ENCODE measurements around the gene ADCY2. TPM values are rescaled to one million over a fixed set of nuclear protein-coding genes. Genes with fewer than 3 reads are reported as not detected.
A peak's percentile ranks its signal among the peaks of the same experiment; 100 is the strongest.

ADCY2 gene
- total and polyA plus RNA-seq, 5 donors, result 0.20 to 1.5 (median 0.45) TPM

- Histone ChIP-seq H3K4me3 (ENCODE audit: low read length) (peak overlapping the region; percentile 73), H3K27ac (ENCODE audit: low read length) (no peak overlapping the region), H3K4me1 (ENCODE audit: control insufficient read depth, insufficient read depth, low read length) (no peaks in the 10 kb centered on the region), H3K27me3 (ENCODE audit: control insufficient read depth, insufficient read depth) (no peaks in the 10 kb centered on the region), H3K9me3 (ENCODE audit: control insufficient read depth, low read length) (no peaks in the 10 kb centered on the region)
- intact Hi-C loops (cut with DNase I), result no loop called here
- no peak for ATAC-seq
- DNase-seq, result peak in 1 of 3 donors; percentile 46
- 2% methylated on average over 27 of the region's 27 CpGs for WGBS
Measured at GRCh38 chr5:7396713-7397454, 946 bp downstream of the ADCY2 start.

- Histone ChIP-seq H3K27me3 (ENCODE audit: control insufficient read depth, insufficient read depth) (no peaks in the 10 kb centered on the region), H3K9me3 (ENCODE audit: control insufficient read depth, low read length) (no peaks in the 10 kb centered on the region), H3K4me3 (ENCODE audit: low read length) (no peak overlapping the region), H3K27ac (ENCODE audit: low read length) (no peak overlapping the region), H3K4me1 (ENCODE audit: control insufficient read depth, insufficient read depth, low read length) (no peaks in the 10 kb centered on the region)
- ATAC-seq (no peak), DNase-seq (no peak)
- intact Hi-C loops (cut with DNase I), result no loop called here
Measured at GRCh38 chr5:7397937-7398336, 2.0 kb downstream of the ADCY2 start.

- no peaks in the 10 kb centered on the region for H3K9me3 ChIP-seq (ENCODE audit: control insufficient read depth, low read length)
- ATAC-seq, result no peak
- H3K4me3 ChIP-seq (ENCODE audit: low read length), result no peak overlapping the region
- no peaks in the 10 kb centered on the region for H3K27me3 ChIP-seq (ENCODE audit: control insufficient read depth, insufficient read depth)
- no peaks in the 10 kb centered on the region for H3K4me1 ChIP-seq (ENCODE audit: control insufficient read depth, insufficient read depth, low read length)
- H3K27ac ChIP-seq (ENCODE audit: low read length), result no peak overlapping the region
- WGBS, result 86% methylated on average over 6 of the region's 6 CpGs
- intact Hi-C loops (cut with DNase I), result no loop called here
- no peak for DNase-seq
Measured at GRCh38 chr5:7398596-7399280, 2.8 kb downstream of the ADCY2 start.

- Histone ChIP-seq H3K4me1 (ENCODE audit: control insufficient read depth, insufficient read depth, low read length) (no peaks in the 10 kb centered on the region), H3K4me3 (ENCODE audit: low read length) (no peak overlapping the region), H3K27me3 (ENCODE audit: control insufficient read depth, insufficient read depth) (no peaks in the 10 kb centered on the region), H3K27ac (ENCODE audit: low read length) (no peak overlapping the region), H3K9me3 (ENCODE audit: control insufficient read depth, low read length) (peaks cover 6% of the 10 kb centered on the region)
- WGBS, result 76% methylated on average over 1 of the region's 1 CpG
- DNase-seq (no peak), ATAC-seq (no peak)
- intact Hi-C loops (cut with DNase I), result no loop called here
Measured at GRCh38 chr5:7405277-7405676, 9.3 kb downstream of the ADCY2 start.

GRCh38 chr5:7410936-7411511 is 15.1 kb downstream of the ADCY2 start:
- no peaks in the 10 kb centered on the region for H3K4me1 ChIP-seq (ENCODE audit: control insufficient read depth, insufficient read depth, low read length)
- no peaks in the 10 kb centered on the region for H3K27me3 ChIP-seq (ENCODE audit: control insufficient read depth, insufficient read depth)
- H3K9me3 ChIP-seq (ENCODE audit: control insufficient read depth, low read length), result peaks cover 4% of the 10 kb centered on the region
- no peak overlapping the region for H3K27ac ChIP-seq (ENCODE audit: low read length)
- WGBS, result 56% methylated on average over 5 of the region's 5 CpGs
- no peak overlapping the region for H3K4me3 ChIP-seq (ENCODE audit: low read length)
- DNase-seq (no peak), ATAC-seq (no peak)
- intact Hi-C loops (cut with DNase I), result no loop called here

- no peak for ATAC-seq
- 62% methylated on average over 10 of the region's 10 CpGs for WGBS
- no peak overlapping the region for H3K4me3 ChIP-seq (ENCODE audit: low read length)
- peaks cover 1% of the 10 kb centered on the region for H3K9me3 ChIP-seq (ENCODE audit: control insufficient read depth, low read length)
- intact Hi-C loops (cut with DNase I), result no loop called here
- H3K4me1 ChIP-seq (ENCODE audit: control insufficient read depth, insufficient read depth, low read length), result no peaks in the 10 kb centered on the region
- DNase-seq, result no peak
- H3K27me3 ChIP-seq (ENCODE audit: control insufficient read depth, insufficient read depth), result no peaks in the 10 kb centered on the region
- no peak overlapping the region for H3K27ac ChIP-seq (ENCODE audit: low read length)
Measured at GRCh38 chr5:7412409-7412808, 16.5 kb downstream of the ADCY2 start.

GRCh38 chr5:7415123-7415522 is 19.2 kb downstream of the ADCY2 start:
- intact Hi-C loops (cut with DNase I), result no loop called here
- DNase-seq (no peak), ATAC-seq (no peak)
- Histone ChIP-seq H3K4me3 (ENCODE audit: low read length) (no peak overlapping the region), H3K27me3 (ENCODE audit: control insufficient read depth, insufficient read depth) (no peaks in the 10 kb centered on the region), H3K9me3 (ENCODE audit: control insufficient read depth, low read length) (no peaks in the 10 kb centered on the region), H3K27ac (ENCODE audit: low read length) (no peak overlapping the region), H3K4me1 (ENCODE audit: control insufficient read depth, insufficient read depth, low read length) (no peaks in the 10 kb centered on the region)
- WGBS, result 84% methylated on average over 7 of the region's 7 CpGs

- H3K9me3 ChIP-seq (ENCODE audit: control insufficient read depth, low read length), result no peaks in the 10 kb centered on the region
- intact Hi-C loops (cut with DNase I), result no loop called here
- no peak overlapping the region for H3K4me3 ChIP-seq (ENCODE audit: low read length)
- WGBS, result 85% methylated on average over 10 of the region's 10 CpGs
- ATAC-seq, result no peak
- no peak for DNase-seq
- H3K27ac ChIP-seq (ENCODE audit: low read length), result no peak overlapping the region
- no peaks in the 10 kb centered on the region for H3K4me1 ChIP-seq (ENCODE audit: control insufficient read depth, insufficient read depth, low read length)
- H3K27me3 ChIP-seq (ENCODE audit: control insufficient read depth, insufficient read depth), result no peaks in the 10 kb centered on the region
Measured at GRCh38 chr5:7415587-7416535, 19.9 kb downstream of the ADCY2 start.

- no peaks in the 10 kb centered on the region for H3K4me1 ChIP-seq (ENCODE audit: control insufficient read depth, insufficient read depth, low read length)
- H3K27me3 ChIP-seq (ENCODE audit: control insufficient read depth, insufficient read depth), result no peaks in the 10 kb centered on the region
- H3K27ac ChIP-seq (ENCODE audit: low read length), result no peak overlapping the region
- H3K9me3 ChIP-seq (ENCODE audit: control insufficient read depth, low read length), result peaks cover 5% of the 10 kb centered on the region
- H3K4me3 ChIP-seq (ENCODE audit: low read length), result no peak overlapping the region
- ATAC-seq (no peak), DNase-seq (no peak)
- intact Hi-C loops (cut with DNase I), result no loop called here
- WGBS, result 92% methylated on average over 3 of the region's 3 CpGs
Measured at GRCh38 chr5:7418276-7418675, 22.3 kb downstream of the ADCY2 start.

- Histone ChIP-seq H3K27ac (ENCODE audit: low read length) (no peak overlapping the region), H3K4me1 (ENCODE audit: control insufficient read depth, insufficient read depth, low read length) (no peaks in the 10 kb centered on the region), H3K4me3 (ENCODE audit: low read length) (no peak overlapping the region), H3K9me3 (ENCODE audit: control insufficient read depth, low read length) (peaks cover 9% of the 10 kb centered on the region), H3K27me3 (ENCODE audit: control insufficient read depth, insufficient read depth) (no peaks in the 10 kb centered on the region)
- ATAC-seq (no peak), DNase-seq (no peak)
- intact Hi-C loops (cut with DNase I), result no loop called here
- WGBS, result 41% methylated on average over 4 of the region's 4 CpGs
Measured at GRCh38 chr5:7419367-7419766, 23.4 kb downstream of the ADCY2 start.

Data from right cardiac atrium (tissue), 5 donors.